ENCODE results near the gene FGF9. TPM values are rescaled to one million over a fixed set of nuclear protein-coding genes. Genes with fewer than 3 reads are reported as not detected.
A peak's percentile ranks its signal among the peaks of the same experiment; 100 is the strongest.

FGF9 gene
- total RNA-seq, 2 donors from 2014 or later, result 0.07 TPM; not detected in 1

DNA sequence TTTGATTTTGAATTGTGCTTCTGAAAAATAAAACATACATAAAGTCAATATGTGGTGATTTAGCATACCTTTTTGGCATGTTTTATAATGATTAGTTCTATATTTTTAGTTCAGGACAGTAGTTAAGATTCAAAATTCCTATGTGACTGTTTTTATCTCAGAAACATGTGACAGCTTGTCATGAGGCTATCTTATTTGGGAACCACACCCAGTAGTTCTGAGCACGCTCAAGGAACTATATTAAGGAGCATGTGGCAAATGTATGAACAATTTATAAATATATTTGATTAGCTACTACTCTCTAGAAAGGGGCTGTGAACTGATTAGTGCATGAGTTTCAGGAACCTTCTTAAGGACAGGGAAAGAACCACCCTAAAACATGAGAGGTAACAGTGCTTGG lies 38.8 kb downstream of the FGF9 start:
- WGBS, 2 experiments (ENCODE audit: insufficient coverage in 1 of 2, insufficient read length in 1 of 2), result 82% methylated on average over 1 of the region's 1 CpG; no CpG with 5 or more reads in 1 of the 2 experiments
- DNase-seq, result no peak
- Histone ChIP-seq H3K27ac (ENCODE audit: low read depth, low read length) (no peak overlapping the region), H3K36me3 (ENCODE audit: control insufficient read depth, insufficient read depth, low read length) (no peaks in the 10 kb centered on the region), H3K27me3 (ENCODE audit: control insufficient read depth, insufficient read depth, low read length, poor library complexity, severe bottlenecking) (no peaks in the 10 kb centered on the region), H3K4me3 (ENCODE audit: low read length) (no peak overlapping the region), H3K4me1 (ENCODE audit: control insufficient read depth, insufficient read depth, low read length) (no peaks in the 10 kb centered on the region), H3K9me3 (ENCODE audit: control insufficient read depth, low read length) (no peaks in the 10 kb centered on the region), H3K9ac (ENCODE audit: extremely low read depth, low read length, poor library complexity, severe bottlenecking) (no peak overlapping the region)
- no peak overlapping the region for H3K4me3 Mint-ChIP-seq
- TF ChIP-seq, protein P1, sequence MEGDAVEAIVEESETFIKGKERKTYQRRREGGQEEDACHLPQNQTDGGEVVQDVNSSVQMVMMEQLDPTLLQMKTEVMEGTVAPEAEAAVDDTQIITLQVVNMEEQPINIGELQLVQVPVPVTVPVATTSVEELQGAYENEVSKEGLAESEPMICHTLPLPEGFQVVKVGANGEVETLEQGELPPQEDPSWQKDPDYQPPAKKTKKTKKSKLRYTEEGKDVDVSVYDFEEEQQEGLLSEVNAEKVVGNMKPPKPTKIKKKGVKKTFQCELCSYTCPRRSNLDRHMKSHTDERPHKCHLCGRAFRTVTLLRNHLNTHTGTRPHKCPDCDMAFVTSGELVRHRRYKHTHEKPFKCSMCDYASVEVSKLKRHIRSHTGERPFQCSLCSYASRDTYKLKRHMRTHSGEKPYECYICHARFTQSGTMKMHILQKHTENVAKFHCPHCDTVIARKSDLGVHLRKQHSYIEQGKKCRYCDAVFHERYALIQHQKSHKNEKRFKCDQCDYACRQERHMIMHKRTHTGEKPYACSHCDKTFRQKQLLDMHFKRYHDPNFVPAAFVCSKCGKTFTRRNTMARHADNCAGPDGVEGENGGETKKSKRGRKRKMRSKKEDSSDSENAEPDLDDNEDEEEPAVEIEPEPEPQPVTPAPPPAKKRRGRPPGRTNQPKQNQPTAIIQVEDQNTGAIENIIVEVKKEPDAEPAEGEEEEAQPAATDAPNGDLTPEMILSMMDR (conservative IDR thresholded peaks at IDR 0.05), result no peak
- peaks cover 11% of the 10 kb centered on the region for H3K9me3 Mint-ChIP-seq
- no peaks in the 10 kb centered on the region for H3K27me3 Mint-ChIP-seq (ENCODE audit: insufficient read depth)
- no peaks in the 10 kb centered on the region for H3K36me3 Mint-ChIP-seq (ENCODE audit: low read depth)
- H3K4me1 Mint-ChIP-seq, result no peaks in the 10 kb centered on the region
- H3K27ac Mint-ChIP-seq, result no peak overlapping the region

DNA sequence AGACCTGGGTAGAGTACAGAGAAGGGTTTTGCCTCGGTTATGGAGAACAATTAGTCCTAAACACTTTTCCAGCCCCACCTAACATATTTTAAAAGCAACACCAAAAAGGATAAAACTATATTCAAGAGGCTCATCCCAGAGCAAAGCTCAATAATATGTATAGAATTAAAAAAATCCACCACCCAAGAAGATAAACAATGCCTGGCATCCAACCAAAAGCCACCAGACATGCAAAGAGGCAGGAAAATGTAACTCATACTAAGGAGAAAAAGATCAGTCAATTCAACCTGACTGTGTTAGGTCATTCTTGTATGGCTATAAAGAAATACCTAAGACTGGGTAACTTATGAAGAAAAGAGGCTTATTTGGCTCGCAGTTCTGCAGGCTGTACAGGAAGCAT lies 39.3 kb downstream of the FGF9 start:
- no peak for DNase-seq
- Histone ChIP-seq H3K9me3 (ENCODE audit: control insufficient read depth, low read length) (no peaks in the 10 kb centered on the region), H3K36me3 (ENCODE audit: control insufficient read depth, insufficient read depth, low read length) (no peaks in the 10 kb centered on the region), H3K4me1 (ENCODE audit: control insufficient read depth, insufficient read depth, low read length) (no peaks in the 10 kb centered on the region), H3K4me3 (ENCODE audit: low read length) (no peak overlapping the region), H3K27ac (ENCODE audit: low read depth, low read length) (no peak overlapping the region), H3K27me3 (ENCODE audit: control insufficient read depth, insufficient read depth, low read length, poor library complexity, severe bottlenecking) (no peaks in the 10 kb centered on the region), H3K9ac (ENCODE audit: extremely low read depth, low read length, poor library complexity, severe bottlenecking) (no peak overlapping the region)
- WGBS, 2 experiments (ENCODE audit: insufficient coverage in 1 of 2, insufficient read length in 1 of 2), result 83 to 100% methylated on average over 1 of the region's 2 CpGs
- Mint-ChIP-seq H3K9me3 (peaks cover 11% of the 10 kb centered on the region), H3K4me1 (no peaks in the 10 kb centered on the region), H3K27ac (no peak overlapping the region), H3K4me3 (no peak overlapping the region), H3K36me3 (ENCODE audit: low read depth) (no peaks in the 10 kb centered on the region), H3K27me3 (ENCODE audit: insufficient read depth) (no peaks in the 10 kb centered on the region)
- TF ChIP-seq, protein P1 (conservative IDR thresholded peaks at IDR 0.05), result no peak

DNA sequence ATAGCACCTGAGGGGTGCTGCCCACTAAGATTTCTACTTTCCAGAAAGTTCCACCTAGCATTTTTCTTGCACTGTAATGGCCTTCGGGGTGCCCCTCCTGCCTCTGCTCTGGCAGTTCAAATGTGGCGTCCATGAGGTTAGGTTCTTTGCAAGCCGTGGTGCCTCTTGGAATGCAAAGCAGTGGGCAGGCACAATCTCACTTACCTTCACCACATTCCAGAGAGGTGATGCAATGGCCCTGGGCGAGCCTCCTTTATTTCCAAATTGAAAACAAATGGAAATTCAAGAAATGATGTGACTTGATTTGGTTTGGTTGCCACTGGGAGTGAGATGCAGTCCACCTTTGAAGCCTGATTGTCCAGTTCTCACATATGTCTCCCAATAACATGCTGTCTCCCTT lies 46.9 kb downstream of the FGF9 start:
- TF ChIP-seq, protein P1 (conservative IDR thresholded peaks at IDR 0.05), result no peak
- H3K4me1 ChIP-seq (ENCODE audit: control insufficient read depth, insufficient read depth, low read length), result peaks cover 3% of the 10 kb centered on the region
- DNase-seq, result peak; percentile 82
- Mint-ChIP-seq H3K9me3 (no peaks in the 10 kb centered on the region), H3K4me3 (no peak overlapping the region), H3K27ac (peak overlapping the region; percentile 74), H3K36me3 (ENCODE audit: low read depth) (no peaks in the 10 kb centered on the region), H3K4me1 (peaks cover 17% of the 10 kb centered on the region), H3K27me3 (ENCODE audit: insufficient read depth) (peaks cover 5% of the 10 kb centered on the region)
- 42 to 61% methylated on average over 3 to 4 of the region's 4 CpGs for WGBS, 2 experiments (ENCODE audit: insufficient coverage in 1 of 2, insufficient read length in 1 of 2)
- no peaks in the 10 kb centered on the region for H3K27me3 ChIP-seq (ENCODE audit: control insufficient read depth, insufficient read depth, low read length, poor library complexity, severe bottlenecking)
- no peaks in the 10 kb centered on the region for H3K9me3 ChIP-seq (ENCODE audit: control insufficient read depth, low read length)
- no peak overlapping the region for H3K27ac ChIP-seq (ENCODE audit: low read depth, low read length)
- H3K9ac ChIP-seq (ENCODE audit: extremely low read depth, low read length, poor library complexity, severe bottlenecking), result no peak overlapping the region
- H3K36me3 ChIP-seq (ENCODE audit: control insufficient read depth, insufficient read depth, low read length), result no peaks in the 10 kb centered on the region
- no peak overlapping the region for H3K4me3 ChIP-seq (ENCODE audit: low read length)
